Skeletal muscle satellite cell (primary cell): ENCODE results near the gene DIPK1A. TPM values are rescaled to one million over a fixed set of nuclear protein-coding genes. Genes with fewer than 3 reads are reported as not detected.
A peak's percentile ranks its signal among the peaks of the same experiment; 100 is the strongest.

ENCODE experiments used
- H3K27me3 ChIP-seq: 2 replicates; pipeline ENCODE4 v1.7.0; 2013; ENCODE audit warnings: low read length; ENCODE audit not compliant: control insufficient read depth, insufficient read depth
- H3K36me3 ChIP-seq: 2 replicates; pipeline ENCODE4 v1.7.0; 2013; ENCODE audit warnings: mild to moderate bottlenecking, control low read depth, low read length; ENCODE audit not compliant: insufficient read depth
- H3K4me1 ChIP-seq: 2 replicates; pipeline ENCODE4 v1.7.0; 2013; ENCODE audit warnings: low read length; ENCODE audit not compliant: control insufficient read depth, insufficient read depth
- H3K4me2 ChIP-seq: 2 replicates; pipeline ENCODE4 v1.7.0; 2013; ENCODE audit warnings: mild to moderate bottlenecking, low read length
- H3K4me3 ChIP-seq: 2 replicates; pipeline ENCODE4 v1.7.0; 2013; ENCODE audit warnings: low read length
- H3K9ac ChIP-seq: 2 replicates; pipeline ENCODE4 v1.7.0; 2013; ENCODE audit warnings: mild to moderate bottlenecking, low read depth, low read length, moderate library complexity
- H3K9me3 ChIP-seq: replicated peaks from 2 replicates; pipeline ENCODE4 v1.7.0; 2013; ENCODE audit warnings: mild to moderate bottlenecking, control low read depth, low read length
- small RNA-seq: library from RNA; depleted of rRNA; stranded (forward); fragments of <200 nt; gene quantifications from one replicate; pipeline ENCODE3, GENCODE V24; 2012

The DIPK1A gene

GRCh38 chr1:92797297-92797696, 164.0 kb downstream of the DIPK1A start:
- Histone ChIP-seq H3K4me2 (no peak overlapping the region), H3K36me3 (no peaks in the 10 kb centered on the region), H3K27me3 (peaks cover 9% of the 10 kb centered on the region), H3K4me1 (no peaks in the 10 kb centered on the region), H3K9me3 (no peaks in the 10 kb centered on the region), H3K4me3 (no peak overlapping the region), H3K9ac (no peak overlapping the region)

DNA sequence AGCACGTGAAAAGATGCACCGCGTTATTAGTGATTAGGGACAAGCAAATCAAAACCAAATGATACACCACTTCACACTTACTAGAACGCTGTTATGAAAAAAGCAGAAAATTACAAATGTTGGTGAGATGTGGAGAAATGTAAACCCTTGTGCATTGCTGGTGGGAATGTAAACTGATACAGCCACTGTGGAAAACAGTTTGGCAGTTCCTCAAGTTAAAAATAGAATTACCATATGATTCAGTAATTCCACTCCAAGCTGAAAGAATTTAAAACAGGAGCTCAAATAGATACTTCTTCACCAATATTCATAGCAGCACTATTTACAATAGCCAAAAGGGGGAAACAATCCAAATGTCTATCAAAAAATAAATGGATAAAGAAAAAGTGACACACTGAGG, 166.1 kb downstream of the DIPK1A start:
- Histone ChIP-seq H3K4me1 (no peaks in the 10 kb centered on the region), H3K9ac (no peak overlapping the region), H3K27me3 (peaks cover 16% of the 10 kb centered on the region), H3K9me3 (no peaks in the 10 kb centered on the region), H3K4me2 (no peak overlapping the region), H3K36me3 (no peaks in the 10 kb centered on the region), H3K4me3 (no peak overlapping the region)

DNA sequence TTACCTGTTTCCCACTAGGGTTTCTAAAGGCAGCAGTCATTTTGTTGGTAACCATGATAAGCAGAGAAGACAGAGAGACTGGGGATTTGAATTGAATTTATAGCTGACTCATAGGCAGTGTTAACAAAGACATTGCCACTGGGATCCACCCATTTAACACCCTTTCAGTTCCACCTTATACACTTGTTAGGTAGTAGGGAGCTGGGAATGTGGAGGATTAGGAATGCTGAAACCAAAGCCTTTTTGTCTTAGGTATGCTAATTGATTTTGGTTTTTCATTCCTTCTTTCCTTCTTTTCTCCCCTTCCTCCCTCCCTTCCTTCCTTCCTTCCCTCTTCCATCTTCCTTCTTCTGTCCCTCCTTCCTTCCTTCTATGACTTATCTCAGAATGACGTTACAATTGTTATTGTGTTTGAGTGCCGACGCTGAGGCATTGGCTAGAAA, 168.9 kb downstream of the DIPK1A start:
- peaks cover 16% of the 10 kb centered on the region for H3K27me3 ChIP-seq
- no peaks in the 10 kb centered on the region for H3K4me1 ChIP-seq
- H3K4me2 ChIP-seq: no peak overlapping the region
- H3K9ac ChIP-seq: no peak overlapping the region
- H3K9me3 ChIP-seq: no peaks in the 10 kb centered on the region
- no peaks in the 10 kb centered on the region for H3K36me3 ChIP-seq
- H3K4me3 ChIP-seq: no peak overlapping the region

Small RNAs within 50 kb of the gene (small RNA-seq; reads per million reads assigned to genes)
- gene RF00432 (not detected), gene RN7SL692P (not detected), gene RNU6-210P (not detected), gene RNU6-970P (not detected), gene SNORA66 (346 reads per million, percentile 98 among the genes with 10 or more reads in this experiment), gene SNORD21 (not detected)
